GM21367 (cell line): Measurements from ENCODE around the gene TRAPPC2.
A peak's percentile ranks its signal among the peaks of the same experiment; 100 is the strongest.
"Not testable (repeated sequence)": the region's sequence is repeated elsewhere in the genome, so short reads cannot be mapped to it uniquely, and the experiment has no call there.

Experiments used
- ATAC-seq: cut with Tn5 transposase; IDR thresholded peaks from one replicate; pipeline ENCODE4 v1.9.1; 2021; ENCODE audit not compliant: unreplicated experiment

TRAPPC2 gene

GRCh38 chrX:13673016-13673415 is 61.4 kb downstream of the TRAPPC2 start:
- ATAC-seq: no peak

GRCh38 chrX:13670197-13670596 is 64.2 kb downstream of the TRAPPC2 start:
- ATAC-seq: no peak

GRCh38 chrX:13669755-13670154 is 64.7 kb downstream of the TRAPPC2 start:
- ATAC-seq: not testable (repeated sequence)

- peak; percentile 76 for ATAC-seq
Measured at GRCh38 chrX:13669246-13669737, 65.1 kb downstream of the TRAPPC2 start.

GRCh38 chrX:13667919-13668318 is 66.5 kb downstream of the TRAPPC2 start:
- ATAC-seq: no peak

- no peak for ATAC-seq
Measured at GRCh38 chrX:13666836-13667235, 67.6 kb downstream of the TRAPPC2 start.

- ATAC-seq: no peak
Measured at GRCh38 chrX:13664020-13664419, 70.4 kb downstream of the TRAPPC2 start.

- ATAC-seq: no peak
Measured at GRCh38 chrX:13662355-13662791, 72.0 kb downstream of the TRAPPC2 start.
